Fibroblast of lung (primary cell): ENCODE data around the gene ADAMTS14.

Experiments
- EZH2 ChIP-seq: IDR thresholded peaks from 2 replicates; pipeline ENCODE4 v1.5.1; 2012; ENCODE audit warnings: low read length, control low read depth, mild to moderate bottlenecking; ENCODE audit errors: missing control alignments
- TF ChIP-seq, protein P1 (sequence below), 2 donors: IDR thresholded peaks in 1 of 2; conservative IDR thresholded peaks in 1 of 2; 1 replicate in 1 of 2; 2 replicates in 1 of 2; pipeline ENCODE4 v1.5.1; 2011 to 2012; ENCODE audit warnings: low read length in 2 of 2, control low read depth in 1 of 2, inconsistent platforms in 1 of 2, low read depth in 1 of 2, mild to moderate bottlenecking in 1 of 2

DNA sequence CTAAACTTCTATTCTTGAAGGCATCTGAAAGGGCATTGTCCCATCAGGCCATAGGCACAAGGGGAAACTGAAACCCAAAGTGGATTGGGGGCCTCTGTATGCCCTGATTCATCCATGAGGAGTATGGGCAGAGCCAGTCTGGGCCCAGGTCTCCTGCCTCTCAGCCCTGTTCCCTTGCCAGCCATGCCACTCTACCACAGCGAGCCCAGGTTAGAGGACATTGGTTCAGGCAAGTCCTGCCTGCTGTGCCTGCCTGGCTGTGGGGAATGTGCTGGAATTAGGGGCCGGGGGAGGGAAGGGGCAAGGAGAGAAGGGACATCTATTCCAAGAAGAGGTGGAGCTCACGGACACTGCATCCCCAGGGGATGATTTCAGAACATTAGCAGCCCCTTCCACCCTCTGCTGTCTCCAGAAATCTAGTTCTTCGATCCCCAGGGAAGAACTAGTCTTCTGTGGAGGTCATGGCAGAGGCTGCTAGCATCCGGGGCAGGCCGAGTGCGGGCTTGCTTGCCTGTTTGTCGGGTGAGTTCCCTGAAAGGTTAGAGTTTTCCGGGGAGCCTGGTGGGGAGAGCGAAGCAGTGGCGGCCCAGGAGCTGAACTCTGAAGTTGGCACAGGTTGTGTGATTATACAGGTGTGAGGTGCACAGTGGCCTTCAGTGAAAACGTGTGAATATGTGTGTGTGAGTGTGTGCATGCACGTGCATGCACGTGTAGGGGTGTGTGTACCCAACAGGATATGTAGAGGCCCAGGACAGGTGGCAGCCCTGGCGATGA is 75.1 kb downstream of the ADAMTS14 start:
- TF ChIP-seq, protein P1, sequence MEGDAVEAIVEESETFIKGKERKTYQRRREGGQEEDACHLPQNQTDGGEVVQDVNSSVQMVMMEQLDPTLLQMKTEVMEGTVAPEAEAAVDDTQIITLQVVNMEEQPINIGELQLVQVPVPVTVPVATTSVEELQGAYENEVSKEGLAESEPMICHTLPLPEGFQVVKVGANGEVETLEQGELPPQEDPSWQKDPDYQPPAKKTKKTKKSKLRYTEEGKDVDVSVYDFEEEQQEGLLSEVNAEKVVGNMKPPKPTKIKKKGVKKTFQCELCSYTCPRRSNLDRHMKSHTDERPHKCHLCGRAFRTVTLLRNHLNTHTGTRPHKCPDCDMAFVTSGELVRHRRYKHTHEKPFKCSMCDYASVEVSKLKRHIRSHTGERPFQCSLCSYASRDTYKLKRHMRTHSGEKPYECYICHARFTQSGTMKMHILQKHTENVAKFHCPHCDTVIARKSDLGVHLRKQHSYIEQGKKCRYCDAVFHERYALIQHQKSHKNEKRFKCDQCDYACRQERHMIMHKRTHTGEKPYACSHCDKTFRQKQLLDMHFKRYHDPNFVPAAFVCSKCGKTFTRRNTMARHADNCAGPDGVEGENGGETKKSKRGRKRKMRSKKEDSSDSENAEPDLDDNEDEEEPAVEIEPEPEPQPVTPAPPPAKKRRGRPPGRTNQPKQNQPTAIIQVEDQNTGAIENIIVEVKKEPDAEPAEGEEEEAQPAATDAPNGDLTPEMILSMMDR (conservative IDR thresholded peaks at IDR 0.05 in 1 of 2, IDR thresholded peaks at IDR 0.05 in 1 of 2; ENCODE audit: low read depth in 1 of 2, low read length in 2 of 2), result no peak
- no peak for TF ChIP-seq EZH2
